Kidney (tissue), 14 donors: ENCODE measurements around the gene ABCA4. TPM values are rescaled to one million over a fixed set of nuclear protein-coding genes. Genes with fewer than 3 reads are reported as not detected.

Source experiments
- DNase-seq, 5 donors: peaks; one replicate each; pipeline ENCODE4 v3.0.0-alpha.2; 2013 to 2020
- FAIRE-seq: peaks from 2 replicates; lab custom pipeline; 2012; peaks lifted over from hg19 to GRCh38; lab: Jason Lieb, UNC
- H3K27ac ChIP-seq, 2 donors: one replicate each; pipeline ENCODE4 v1.7.0; 2013; ENCODE audit warnings: low read depth in 2 of 2, low read length in 2 of 2, inconsistent platforms in 1 of 2
- H3K27me3 ChIP-seq: one replicate; pipeline ENCODE4 v1.7.1; 2013; ENCODE audit warnings: low read length, inconsistent platforms; ENCODE audit not compliant: control insufficient read depth, insufficient read depth
- H3K36me3 ChIP-seq, 3 donors: one replicate each; pipeline versions ENCODE4 v1.7.0 to v1.7.1; 2013; ENCODE audit warnings: low read length in 3 of 3, control low read depth in 1 of 3, inconsistent platforms in 1 of 3; ENCODE audit not compliant: insufficient read depth in 3 of 3, control insufficient read depth in 2 of 3
- H3K4me1 ChIP-seq, 3 donors: one replicate each; pipeline versions ENCODE4 v1.7.0 to v1.7.1; 2013; ENCODE audit warnings: low read length in 3 of 3, inconsistent platforms in 1 of 3, low read depth in 1 of 3; ENCODE audit not compliant: control insufficient read depth in 2 of 3, insufficient read depth in 2 of 3
- H3K4me3 ChIP-seq, 3 donors: one replicate each; pipeline versions ENCODE4 v1.7.0 to v1.8.1; 2013; ENCODE audit warnings: low read length in 3 of 3, control low read depth in 1 of 3, inconsistent platforms in 1 of 3
- H3K9ac ChIP-seq, 3 donors: one replicate each; pipeline versions ENCODE4 v1.7.0 to v1.7.1; 2013; ENCODE audit warnings: low read length in 3 of 3, control low read depth in 1 of 3, inconsistent platforms in 1 of 3
- H3K9me3 ChIP-seq, 3 donors: one replicate each; pipeline versions ENCODE4 v1.7.0 to v1.7.1; 2013; ENCODE audit warnings: low read length in 3 of 3, control low read depth in 1 of 3, inconsistent platforms in 1 of 3; ENCODE audit not compliant: control insufficient read depth in 2 of 3, insufficient read depth in 1 of 3
- CTCF ChIP-seq: IDR thresholded peaks from 3 replicates; pipeline ENCODE4 v1.5.1; 2012; ENCODE audit warnings: mild to moderate bottlenecking, moderate library complexity, borderline replicate concordance; ENCODE audit not compliant: insufficient read depth; ENCODE audit errors: extremely low read depth
- intact Hi-C: fragments of 100-400 bp; cut with DNase I; formaldehyde crosslinking; loops from one replicate; pipeline ENCODE4 v1.11.1; 2022
- polyA plus RNA-seq: library from polyadenylated mRNA; stranded (reverse); fragments of 350-450 nt; fragmentation: Illumina TruSeq; extraction: RNeasy Lipid Tissue Mini Kit (QIAGEN cat#74804); gene quantifications from one replicate; pipeline ENCODE4 v1.2.3, GENCODE V29; 2014; ENCODE audit warnings: low read depth, low replicate concordance; ENCODE audit not compliant: insufficient read depth
- total RNA-seq: library from RNA; stranded (reverse); fragmentation: NEBNext Ultra II Directional; extraction: Animal tissue kit (Norgen Biotek cat#: 25700); gene quantifications from one replicate; pipeline ENCODE4 v1.2.1, GENCODE V29; 2021
- donor health status: control.
- donor health status: control.
- donor health status: control.
- donor health status: control.
- donor health status: control.
- donor health status: DM: yes; HTN: yes; CAD: no.
- donor health status: Normal renal cell carcinoma (clear cell type).

The ABCA4 gene
- total and polyA plus RNA-seq, 2 donors from 2014 or later, result 1.5 to 2.1 TPM

- Histone ChIP-seq H3K4me1 (peaks cover 0 to 3% (median 0%) of the 10 kb centered on the region in 3 donors), H3K27ac (no peak overlapping the region), H3K36me3 (no peaks in the 10 kb centered on the region), H3K9ac (no peak overlapping the region), H3K27me3 (no peaks in the 10 kb centered on the region), H3K9me3 (no peaks in the 10 kb centered on the region), H3K4me3 (no peak overlapping the region)
- DNase-seq (no peak), FAIRE-seq (no peak)
- TF ChIP-seq CTCF, result no peak
- intact Hi-C loops, result no loop called here
Observed at GRCh38 chr1:94037392-94038229, 83.3 kb downstream of the ABCA4 start.

- Histone ChIP-seq H3K9me3 (no peaks in the 10 kb centered on the region), H3K4me1 (peaks cover 0 to 3% (median 0%) of the 10 kb centered on the region in 3 donors), H3K27ac (no peak overlapping the region), H3K4me3 (no peak overlapping the region), H3K9ac (no peak overlapping the region), H3K27me3 (no peaks in the 10 kb centered on the region), H3K36me3 (no peaks in the 10 kb centered on the region)
- intact Hi-C loops, result no loop called here
- no peak for DNase-seq
- no peak for TF ChIP-seq CTCF
- FAIRE-seq, result no peak
Observed at GRCh38 chr1:94036730-94037129, 84.2 kb downstream of the ABCA4 start.

GRCh38 chr1:94033849-94034248 is 87.1 kb downstream of the ABCA4 start:
- Histone ChIP-seq H3K9me3 (no peaks in the 10 kb centered on the region), H3K4me1 (no peaks in the 10 kb centered on the region), H3K36me3 (no peaks in the 10 kb centered on the region), H3K27ac (no peak overlapping the region), H3K27me3 (no peaks in the 10 kb centered on the region), H3K9ac (no peak overlapping the region), H3K4me3 (no peak overlapping the region)
- TF ChIP-seq CTCF, result no peak
- intact Hi-C loops, result no loop called here
- no peak for DNase-seq
- no peak for FAIRE-seq
